Peyer's patch (tissue), 4 donors: ENCODE data around the gene PTPRK. TPM values are rescaled to one million over a fixed set of nuclear protein-coding genes. Genes with fewer than 3 reads are reported as not detected.

ENCODE experiments used
- DNase-seq, 3 donors: peaks; one replicate each; pipeline ENCODE4 v3.0.0-alpha.2; 2017 to 2019
- H3K27ac ChIP-seq, 4 donors: fragments of 200-600 bp; sonication (generic); one replicate each; pipeline ENCODE4 v1.5.1; 2016 to 2019
- H3K27me3 ChIP-seq, 2 donors: fragments of 200-600 bp; sonication (generic); one replicate each; pipeline ENCODE4 v1.5.1; 2019
- H3K36me3 ChIP-seq, 3 donors: fragments of 200-600 bp; sonication (generic); one replicate each; pipeline ENCODE4 v1.5.1; 2016 to 2019
- H3K4me1 ChIP-seq, 4 donors: fragments of 200-600 bp; sonication (generic); one replicate each; pipeline ENCODE4 v1.5.1; 2016 to 2019
- H3K4me3 ChIP-seq, 4 donors: fragments of 200-600 bp; sonication (generic); 1 replicate in 3 of 4; 2 replicates in 1 of 4; pipeline ENCODE4 v1.5.1; 2016 to 2019; ENCODE audit warnings: mild to moderate bottlenecking in 1 of 4
- H3K9me3 ChIP-seq, 4 donors: fragments of 200-600 bp; sonication (generic); one replicate each; pipeline ENCODE4 v1.5.1; 2016 to 2019; ENCODE audit warnings: mild to moderate bottlenecking in 1 of 4
- CTCF ChIP-seq, 6 experiments: fragments of 450-650 bp in 4 of 6; fragments of 200-600 bp in 2 of 6; sonication (generic) in 1 of 6; IDR thresholded peaks; one replicate each; pipeline ENCODE4 v1.5.1; 2017 to 2019; ENCODE audit warnings: antibody characterized with exemption in 6 of 6, mild to moderate bottlenecking in 3 of 6, moderate library complexity in 1 of 6
- POLR2A ChIP-seq, 2 donors: fragments of 450-650 bp; IDR thresholded peaks; one replicate each; pipeline ENCODE4 v1.5.1; 2017; ENCODE audit warnings: antibody characterized with exemption in 2 of 2, mild to moderate bottlenecking in 2 of 2, moderate library complexity in 2 of 2
- total RNA-seq, 4 donors: library from RNA; depleted of rRNA; stranded (reverse); fragments of >200 nt; gene quantifications; one replicate each; pipeline ENCODE4 v1.1.0, GENCODE V29; 2016

PTPRK gene
- total RNA-seq, 4 donors from 2014 or later: 109 to 192 (median 153) TPM

DNA sequence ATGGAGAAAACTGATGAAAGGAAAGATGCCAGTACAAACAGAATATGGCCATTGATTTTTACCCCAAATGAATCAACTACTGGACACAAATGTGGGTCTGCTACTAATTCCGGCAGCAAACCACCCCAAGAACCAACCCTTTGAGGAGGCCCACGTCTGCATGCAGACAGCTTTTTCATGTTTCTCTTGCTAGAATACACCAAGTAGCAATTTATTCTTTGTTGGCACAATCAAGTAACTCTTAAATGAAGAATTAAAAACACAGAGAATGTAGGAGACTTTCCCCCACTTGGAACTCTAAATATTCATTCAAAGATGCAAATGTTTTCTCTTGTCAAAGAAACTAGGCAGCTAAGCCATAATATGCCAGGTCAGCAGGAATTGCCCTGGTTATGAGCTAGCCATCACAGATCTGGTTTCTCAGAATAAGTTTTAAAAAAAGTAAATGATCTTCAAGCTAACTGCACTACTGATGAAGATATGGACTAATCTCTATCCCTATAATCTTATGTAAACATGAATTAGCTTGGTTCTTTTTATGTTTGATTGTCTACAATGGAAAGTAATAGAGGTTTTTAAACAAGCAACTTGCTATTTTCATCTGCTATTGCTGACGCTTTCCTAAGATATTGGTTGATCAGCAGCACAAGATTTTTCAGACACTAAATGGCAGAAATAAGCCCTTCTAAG lies 456.4 kb downstream of the PTPRK start:
- Histone ChIP-seq H3K27ac (no peak overlapping the region), H3K36me3 (peaks cover 0 to 18% (median 0%) of the 10 kb centered on the region in 3 donors), H3K9me3 (no peaks in the 10 kb centered on the region), H3K27me3 (no peaks in the 10 kb centered on the region), H3K4me1 (no peaks in the 10 kb centered on the region), H3K4me3 (no peak overlapping the region)
- TF ChIP-seq CTCF (IDR thresholded peaks at IDR 0.05) (no peak), POLR2A (IDR thresholded peaks at IDR 0.05) (no peak)
- no peak for DNase-seq

DNA sequence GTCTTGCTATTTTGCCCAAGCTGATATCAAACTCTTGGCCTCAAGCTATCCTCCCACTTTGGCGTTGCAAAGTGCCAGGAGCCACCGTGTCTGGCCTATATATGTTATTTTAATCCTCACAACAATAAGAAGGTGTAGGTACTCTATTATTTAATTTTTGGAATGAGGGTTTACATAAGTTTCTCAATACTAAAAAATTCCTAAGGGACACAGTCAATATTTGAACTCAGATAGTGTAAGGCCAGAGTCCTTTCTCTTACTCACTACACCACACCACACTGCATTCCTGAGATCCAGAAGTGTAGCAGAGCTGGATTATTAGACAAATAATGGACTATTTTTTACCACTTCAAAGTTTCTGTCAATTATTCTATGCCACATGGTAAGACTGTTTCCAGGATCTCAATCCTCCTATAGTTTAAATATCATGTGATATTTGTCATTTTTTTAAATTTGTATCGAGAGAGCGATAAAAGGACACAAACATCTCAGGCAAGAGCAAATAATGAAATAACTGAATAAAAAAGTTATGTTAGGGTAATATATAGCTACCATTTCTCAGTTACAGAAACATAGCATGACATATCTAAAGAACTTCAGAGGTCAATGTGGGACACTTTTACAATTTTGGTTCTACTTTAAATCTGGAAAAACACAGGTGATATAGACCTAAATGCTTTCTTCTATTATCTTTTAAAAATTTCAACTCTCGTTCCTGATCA lies 457.4 kb downstream of the PTPRK start:
- no peak for TF ChIP-seq POLR2A (IDR thresholded peaks at IDR 0.05)
- TF ChIP-seq CTCF (IDR thresholded peaks at IDR 0.05): no peak
- no peaks in the 10 kb centered on the region for H3K27me3 ChIP-seq
- H3K9me3 ChIP-seq: no peaks in the 10 kb centered on the region
- H3K27ac ChIP-seq: no peak overlapping the region
- H3K4me3 ChIP-seq: no peak overlapping the region
- DNase-seq: no peak
- peaks cover 0 to 18% (median 0%) of the 10 kb centered on the region in 3 donors for H3K36me3 ChIP-seq
- H3K4me1 ChIP-seq: no peaks in the 10 kb centered on the region

GRCh38 chr6:128057946-128058345 lies 462.5 kb downstream of the PTPRK start:
- no peak overlapping the region for H3K4me3 ChIP-seq
- no peaks in the 10 kb centered on the region for H3K27me3 ChIP-seq
- H3K36me3 ChIP-seq: peaks cover 0 to 12% (median 0%) of the 10 kb centered on the region in 3 donors
- no peak for DNase-seq
- no peaks in the 10 kb centered on the region for H3K4me1 ChIP-seq
- H3K9me3 ChIP-seq: no peaks in the 10 kb centered on the region
- H3K27ac ChIP-seq: no peak overlapping the region
- TF ChIP-seq CTCF (IDR thresholded peaks at IDR 0.05) (no peak), POLR2A (IDR thresholded peaks at IDR 0.05) (no peak)

- H3K4me1 ChIP-seq: no peaks in the 10 kb centered on the region
- H3K27ac ChIP-seq: no peak overlapping the region
- no peaks in the 10 kb centered on the region for H3K9me3 ChIP-seq
- H3K4me3 ChIP-seq: no peak overlapping the region
- no peaks in the 10 kb centered on the region for H3K27me3 ChIP-seq
- H3K36me3 ChIP-seq: peaks cover 0 to 12% (median 0%) of the 10 kb centered on the region in 3 donors
- TF ChIP-seq CTCF (IDR thresholded peaks at IDR 0.05) (no peak), POLR2A (IDR thresholded peaks at IDR 0.05) (no peak)
- DNase-seq: no peak
These were observed 462.9 kb downstream of the PTPRK start for GRCh38 chr6:128057541-128057940.

DNA sequence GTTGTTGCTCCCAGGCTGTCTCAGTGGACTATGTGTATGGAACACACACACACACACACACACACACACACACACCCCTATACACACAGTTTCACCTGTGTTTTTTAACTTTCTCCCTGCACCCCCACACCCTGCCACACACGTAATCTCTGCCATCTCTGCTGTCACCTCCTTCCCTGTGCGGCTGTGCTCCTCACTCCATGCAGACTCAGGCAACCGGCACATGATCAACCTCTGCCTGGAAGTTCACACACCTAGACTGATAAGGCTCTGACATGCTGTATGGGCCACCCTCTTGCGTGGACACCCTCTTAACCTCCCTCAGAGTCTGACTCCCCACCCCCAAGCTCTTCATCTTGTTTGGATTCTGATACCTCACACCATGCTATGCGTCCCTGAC lies 467.3 kb downstream of the PTPRK start:
- H3K4me1 ChIP-seq: no peaks in the 10 kb centered on the region
- DNase-seq: no peak
- no peaks in the 10 kb centered on the region for H3K27me3 ChIP-seq
- H3K4me3 ChIP-seq: no peak overlapping the region
- H3K36me3 ChIP-seq: peaks cover 0 to 4% (median 0%) of the 10 kb centered on the region in 3 donors
- no peak for TF ChIP-seq POLR2A (IDR thresholded peaks at IDR 0.05)
- no peak for TF ChIP-seq CTCF (IDR thresholded peaks at IDR 0.05)
- no peaks in the 10 kb centered on the region for H3K9me3 ChIP-seq
- H3K27ac ChIP-seq: no peak overlapping the region
